Thoracic aorta (tissue), 2 donors: ENCODE measurements around the gene DAP. TPM values are rescaled to one million over a fixed set of nuclear protein-coding genes. Genes with fewer than 3 reads are reported as not detected.

Experiments used
- ATAC-seq: fragments of 150-250 bp; one replicate; pipeline ENCODE4 v1.8.0; 2017; ENCODE audit warnings: low read depth; ENCODE audit not compliant: insufficient number of reproducible peaks, low FRiP score
- DNase-seq: peaks from one replicate; pipeline ENCODE4 v3.0.0-alpha.2; 2020; ENCODE audit warnings: low spot score
- H3K27ac ChIP-seq, 2 donors: fragments of 200-600 bp; sonication (generic); 1 replicate in 1 of 2; 2 replicates in 1 of 2; pipeline ENCODE4 v1.5.1; 2016; ENCODE audit warnings: mild to moderate bottlenecking in 2 of 2, moderate library complexity in 2 of 2
- H3K27me3 ChIP-seq: fragments of 200-600 bp; sonication (generic); replicated peaks from 2 replicates; pipeline ENCODE4 v1.6.0; 2016; ENCODE audit warnings: mild to moderate bottlenecking; ENCODE audit not compliant: insufficient read depth
- H3K36me3 ChIP-seq: fragments of 200-600 bp; sonication (generic); one replicate; pipeline ENCODE4 v1.5.1; 2016
- H3K4me1 ChIP-seq, 2 donors: fragments of 200-600 bp; sonication (generic); 1 replicate in 1 of 2; 2 replicates in 1 of 2; pipeline versions ENCODE4 v1.5.1 to v1.6.0; 2016; ENCODE audit warnings: low read depth in 2 of 2, mild to moderate bottlenecking in 1 of 2; ENCODE audit not compliant: control insufficient read depth in 1 of 2
- H3K4me3 ChIP-seq: fragments of 200-600 bp; sonication (generic); 2 replicates; pipeline ENCODE4 v1.5.1; 2016; ENCODE audit warnings: mild to moderate bottlenecking
- H3K9me3 ChIP-seq: fragments of 200-600 bp; sonication (generic); 2 replicates; pipeline ENCODE4 v1.5.1; 2016
- CTCF ChIP-seq: fragments of 200-600 bp; sonication (generic); IDR thresholded peaks from one replicate; pipeline ENCODE4 v1.5.1; 2019; ENCODE audit warnings: antibody characterized with exemption
- total RNA-seq, 2 donors: library from RNA; depleted of rRNA; stranded (reverse); fragments of >200 nt; gene quantifications; one replicate each; pipeline versions ENCODE4 v1.1.0 to v1.2.3, GENCODE V29; 2016

The DAP gene
- total RNA-seq, 2 donors from 2014 or later: 79.6 to 113 TPM

GRCh38 chr5:10663489-10664179 lies 97.4 kb downstream of the DAP start:
- no peak for ATAC-seq
- Histone ChIP-seq H3K36me3 (no peaks in the 10 kb centered on the region), H3K4me1 (peaks cover 0 to 4% of the 10 kb centered on the region in 2 donors), H3K9me3 (no peaks in the 10 kb centered on the region), H3K4me3 (no peak overlapping the region), H3K27me3 (no peaks in the 10 kb centered on the region), H3K27ac (no peak overlapping the region)
- DNase-seq: no peak
- TF ChIP-seq CTCF: no peak

- H3K9me3 ChIP-seq: no peaks in the 10 kb centered on the region
- H3K4me3 ChIP-seq: no peak overlapping the region
- DNase-seq (no peak), ATAC-seq (no peak)
- TF ChIP-seq CTCF: no peak
- H3K27me3 ChIP-seq: no peaks in the 10 kb centered on the region
- H3K36me3 ChIP-seq: no peaks in the 10 kb centered on the region
- no peak overlapping the region for H3K27ac ChIP-seq
- H3K4me1 ChIP-seq: peaks cover 0 to 4% of the 10 kb centered on the region in 2 donors
These were observed 98.2 kb downstream of the DAP start for GRCh38 chr5:10662661-10663488.

GRCh38 chr5:10662083-10662482 lies 99.0 kb downstream of the DAP start:
- no peak for TF ChIP-seq CTCF
- ATAC-seq: no peak
- Histone ChIP-seq H3K4me3 (no peak overlapping the region), H3K27ac (no peak overlapping the region), H3K4me1 (peaks cover 0 to 4% of the 10 kb centered on the region in 2 donors), H3K27me3 (no peaks in the 10 kb centered on the region), H3K9me3 (no peaks in the 10 kb centered on the region), H3K36me3 (no peaks in the 10 kb centered on the region)
- no peak for DNase-seq

- H3K27ac ChIP-seq: no peak overlapping the region
- H3K36me3 ChIP-seq: no peaks in the 10 kb centered on the region
- DNase-seq (no peak), ATAC-seq (no peak)
- H3K9me3 ChIP-seq: no peaks in the 10 kb centered on the region
- no peaks in the 10 kb centered on the region for H3K27me3 ChIP-seq
- no peak for TF ChIP-seq CTCF
- H3K4me3 ChIP-seq: no peak overlapping the region
- peaks cover 0 to 4% of the 10 kb centered on the region in 2 donors for H3K4me1 ChIP-seq
These were observed 99.6 kb downstream of the DAP start for GRCh38 chr5:10661401-10661800.

- Histone ChIP-seq H3K27me3 (no peaks in the 10 kb centered on the region), H3K4me3 (no peak overlapping the region), H3K4me1 (peaks cover 0 to 4% of the 10 kb centered on the region in 2 donors), H3K9me3 (no peaks in the 10 kb centered on the region), H3K36me3 (no peaks in the 10 kb centered on the region), H3K27ac (no peak overlapping the region)
- no peak for TF ChIP-seq CTCF
- ATAC-seq: no peak
- no peak for DNase-seq
These were observed 100.2 kb downstream of the DAP start for GRCh38 chr5:10660720-10661387.
